ENCODE results near the gene METRN. TPM values are rescaled to one million over a fixed set of nuclear protein-coding genes. Genes with fewer than 3 reads are reported as not detected.

Gene METRN
- total RNA-seq, 1 donor from 2014 or later = 6.7 TPM

DNA sequence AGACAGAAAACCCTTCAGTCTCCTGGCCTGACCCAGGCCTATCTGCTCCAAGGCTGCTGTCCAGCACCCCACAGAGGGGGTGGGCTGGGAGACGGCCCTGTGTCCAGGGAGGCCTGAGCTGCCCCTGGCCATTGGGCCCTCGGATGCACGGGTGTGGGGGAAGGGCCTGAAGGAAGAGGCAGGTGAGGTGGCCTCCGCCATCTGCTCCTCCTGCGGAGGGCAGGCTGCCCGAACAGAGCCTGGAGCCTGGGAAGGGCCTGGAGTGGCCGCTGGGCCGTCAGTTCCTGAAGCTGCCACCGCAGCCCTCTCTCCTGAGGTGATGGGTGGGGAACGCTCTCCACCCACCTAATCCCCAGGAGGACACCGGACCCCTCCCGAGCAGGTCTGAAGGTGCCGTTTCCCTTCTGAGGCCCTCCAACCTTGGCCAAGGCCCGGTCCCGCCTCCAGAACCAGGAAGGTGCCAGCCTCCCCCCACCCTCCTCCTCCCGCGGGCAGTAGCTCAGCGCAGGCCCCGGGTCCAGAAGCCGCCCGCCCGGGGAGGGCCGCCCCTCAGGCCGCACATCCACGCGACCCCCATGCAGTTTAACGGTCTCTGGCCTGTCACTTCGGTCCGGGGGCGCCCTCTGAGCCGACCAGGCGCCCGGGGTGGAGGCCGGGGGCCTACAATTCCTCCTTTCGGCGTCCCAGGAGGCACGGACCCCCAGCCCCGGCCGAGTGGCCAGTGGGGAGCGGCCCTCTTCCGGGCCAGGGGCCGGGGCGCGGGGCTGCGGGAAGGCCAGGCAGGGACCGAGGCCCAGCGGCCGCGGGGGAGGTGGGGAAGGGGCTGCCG, 10.2 kb upstream of the METRN start:
- TF ChIP-seq, protein P1, sequence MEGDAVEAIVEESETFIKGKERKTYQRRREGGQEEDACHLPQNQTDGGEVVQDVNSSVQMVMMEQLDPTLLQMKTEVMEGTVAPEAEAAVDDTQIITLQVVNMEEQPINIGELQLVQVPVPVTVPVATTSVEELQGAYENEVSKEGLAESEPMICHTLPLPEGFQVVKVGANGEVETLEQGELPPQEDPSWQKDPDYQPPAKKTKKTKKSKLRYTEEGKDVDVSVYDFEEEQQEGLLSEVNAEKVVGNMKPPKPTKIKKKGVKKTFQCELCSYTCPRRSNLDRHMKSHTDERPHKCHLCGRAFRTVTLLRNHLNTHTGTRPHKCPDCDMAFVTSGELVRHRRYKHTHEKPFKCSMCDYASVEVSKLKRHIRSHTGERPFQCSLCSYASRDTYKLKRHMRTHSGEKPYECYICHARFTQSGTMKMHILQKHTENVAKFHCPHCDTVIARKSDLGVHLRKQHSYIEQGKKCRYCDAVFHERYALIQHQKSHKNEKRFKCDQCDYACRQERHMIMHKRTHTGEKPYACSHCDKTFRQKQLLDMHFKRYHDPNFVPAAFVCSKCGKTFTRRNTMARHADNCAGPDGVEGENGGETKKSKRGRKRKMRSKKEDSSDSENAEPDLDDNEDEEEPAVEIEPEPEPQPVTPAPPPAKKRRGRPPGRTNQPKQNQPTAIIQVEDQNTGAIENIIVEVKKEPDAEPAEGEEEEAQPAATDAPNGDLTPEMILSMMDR (IDR thresholded peaks at IDR 0.05) = no peak
- DNase-seq (no peak), ATAC-seq (ENCODE audit: low read depth) (no peak)
- Mint-ChIP-seq H3K9me3 (no peaks in the 10 kb centered on the region), H3K4me1 (peaks cover 4% of the 10 kb centered on the region), H3K27ac (no peak overlapping the region), H3K27me3 (peaks cover 47% of the 10 kb centered on the region), H3K4me3 (no peak overlapping the region), H3K36me3 (ENCODE audit: low read depth) (no peaks in the 10 kb centered on the region)
- intact Hi-C loops (cut with micrococcal nuclease) = no loop called here
- ChIA-PET POLR2A (interaction anchor here (0.6 kb wide), 1 partner anchor 15 kb away, joined by 3 read pairs; the partner anchor contains the start of gene WDR24), CTCF (no interaction called here)

DNA sequence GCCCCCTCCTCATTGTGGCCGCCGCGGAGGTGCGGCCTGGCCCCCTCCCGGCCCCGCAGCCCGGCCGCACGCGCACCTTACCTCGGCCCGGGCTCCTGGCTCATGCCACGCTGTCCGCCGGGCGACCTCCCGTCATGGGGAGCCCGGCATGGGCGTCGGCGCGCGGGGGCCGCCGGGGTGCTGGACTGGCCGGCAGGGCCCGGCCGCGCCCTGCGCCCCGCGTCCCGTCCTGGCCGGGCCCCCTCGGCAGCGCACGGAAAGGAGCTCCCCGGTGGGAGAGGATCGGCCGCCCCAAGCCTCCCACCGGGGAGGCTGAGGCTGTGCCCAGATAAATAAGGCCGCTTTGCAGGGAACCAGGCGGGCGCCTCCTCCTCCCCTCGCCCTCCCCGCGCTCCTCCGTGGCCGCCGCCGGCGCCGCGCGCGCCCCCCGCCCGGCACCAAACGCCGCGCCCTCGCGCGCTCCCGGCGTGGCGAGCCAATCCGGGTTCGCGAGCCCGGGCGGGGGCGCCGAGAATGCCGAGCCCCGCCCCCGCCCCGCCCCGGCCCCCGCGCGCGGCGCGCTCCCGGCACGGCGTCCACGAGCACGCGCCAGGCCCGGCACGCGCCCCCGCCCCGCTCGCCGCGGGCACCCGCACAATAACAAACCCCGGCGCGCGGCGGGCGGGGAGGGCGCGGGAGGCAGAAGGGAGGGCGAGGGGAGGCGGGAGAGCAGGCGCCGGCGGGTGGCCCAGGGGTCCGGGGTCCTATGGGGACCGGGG, 9.3 kb upstream of the METRN start, which contains the start of gene FBXL16:
FBXL16 (minus strand) TSS at position 371 of the 758 bp plus-strand sequence. CDS start 8,396 bp downstream, outside the sequence.
- H3K4me1 Mint-ChIP-seq = peaks cover 4% of the 10 kb centered on the region
- TF ChIP-seq, protein P1 (IDR thresholded peaks at IDR 0.05) = no peak
- peaks cover 46% of the 10 kb centered on the region for H3K27me3 Mint-ChIP-seq
- H3K4me3 Mint-ChIP-seq = no peak within 1 kb of the TSS
- no peaks in the 10 kb centered on the region for H3K9me3 Mint-ChIP-seq
- CTCF ChIA-PET = no interaction called here
- H3K36me3 Mint-ChIP-seq (ENCODE audit: low read depth) = no peaks in the 10 kb centered on the region
- intact Hi-C loops (cut with micrococcal nuclease) = no loop called here
- ATAC-seq (ENCODE audit: low read depth) (no peak), DNase-seq (no peak)
- H3K27ac Mint-ChIP-seq = no peak within 1 kb of the TSS
- POLR2A ChIA-PET = no interaction called here

- Mint-ChIP-seq H3K4me3 (no peak overlapping the region), H3K9me3 (no peaks in the 10 kb centered on the region), H3K27ac (no peak overlapping the region), H3K36me3 (ENCODE audit: low read depth) (no peaks in the 10 kb centered on the region), H3K4me1 (peaks cover 4% of the 10 kb centered on the region), H3K27me3 (peaks cover 43% of the 10 kb centered on the region)
- ATAC-seq (ENCODE audit: low read depth) = no peak
- ChIA-PET CTCF (no interaction called here), POLR2A (interaction anchor here (2.2 kb wide), 1 partner anchor 16 kb away, joined by 5 read pairs; the partner anchor contains the start of gene WDR24)
- intact Hi-C loops (cut with micrococcal nuclease) = no loop called here
- DNase-seq = no peak
- TF ChIP-seq, protein P1 (IDR thresholded peaks at IDR 0.05) = no peak
Measured at GRCh38 chr16:706189-707061, 8.5 kb upstream of the METRN start.

DNA sequence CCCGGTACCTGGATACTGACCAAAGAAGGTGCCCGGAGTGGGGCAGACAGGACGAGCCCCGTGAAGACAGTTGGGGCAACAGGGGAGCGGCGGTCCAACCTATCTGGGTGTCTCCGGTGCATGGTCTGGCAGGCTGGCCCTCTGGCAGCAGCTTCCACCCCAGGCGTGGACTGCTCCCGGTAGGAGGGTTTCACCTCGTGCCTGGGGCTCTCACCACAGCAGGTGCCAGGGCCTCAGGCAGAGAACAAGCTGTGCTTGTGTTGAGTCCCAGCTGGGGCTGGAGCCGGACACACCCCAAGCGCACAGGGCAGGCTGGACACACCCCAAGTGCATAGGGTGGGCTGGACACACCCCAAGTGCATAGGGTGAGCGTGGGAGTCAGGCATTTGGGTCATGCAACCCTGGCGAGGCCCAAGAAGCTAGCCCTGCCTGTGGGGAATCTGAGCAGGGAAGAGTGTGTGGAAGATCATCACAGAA, 7.8 kb upstream of the METRN start:
- intact Hi-C loops (cut with micrococcal nuclease) = no loop called here
- Mint-ChIP-seq H3K36me3 (ENCODE audit: low read depth) (no peaks in the 10 kb centered on the region), H3K27ac (no peak overlapping the region), H3K9me3 (no peaks in the 10 kb centered on the region), H3K27me3 (peaks cover 38% of the 10 kb centered on the region), H3K4me1 (peaks cover 5% of the 10 kb centered on the region), H3K4me3 (no peak overlapping the region)
- ChIA-PET POLR2A (interaction anchor here (2.2 kb wide), 1 partner anchor 17 kb away, joined by 5 read pairs; the partner anchor contains the start of gene WDR24), CTCF (no interaction called here)
- DNase-seq (no peak), ATAC-seq (ENCODE audit: low read depth) (no peak)
- TF ChIP-seq, protein P1 (IDR thresholded peaks at IDR 0.05) = no peak

Measured in activated B cell treated with CpG ODN at 0.5 μM for 24 hours (primary cell).